Ishikawa (cell line): ENCODE measurements around the gene EML1.

Experiments used
- CEBPB ChIP-seq: IDR thresholded peaks from 2 replicates; pipeline ENCODE4 v1.6.1; 2012
- CREB1 ChIP-seq: IDR thresholded peaks from 2 replicates; pipeline ENCODE4 v1.6.1; 2012; ENCODE audit warnings: low read depth
- EGR1 ChIP-seq: IDR thresholded peaks from 2 replicates; pipeline ENCODE4 v1.6.1; 2012
- EP300 ChIP-seq: IDR thresholded peaks from 2 replicates; pipeline ENCODE4 v1.6.1; 2012; ENCODE audit warnings: borderline replicate concordance
- FOXM1 ChIP-seq: IDR thresholded peaks from 2 replicates; pipeline ENCODE4 v1.6.1; 2012; ENCODE audit warnings: low read depth, borderline replicate concordance
- NFIC ChIP-seq: IDR thresholded peaks from 2 replicates; pipeline ENCODE4 v1.6.1; 2012
- RAD21 ChIP-seq: IDR thresholded peaks from 2 replicates; pipeline ENCODE4 v1.6.1; 2012; ENCODE audit warnings: low read depth
- TAF1 ChIP-seq: IDR thresholded peaks from 2 replicates; pipeline ENCODE4 v1.6.1; 2012; ENCODE audit warnings: low read depth, mild to moderate bottlenecking
- TCF12 ChIP-seq: IDR thresholded peaks from 2 replicates; pipeline ENCODE4 v1.6.1; 2012; ENCODE audit warnings: low read depth
- TEAD4 ChIP-seq: IDR thresholded peaks from 2 replicates; pipeline ENCODE4 v1.6.1; 2012
- YY1 ChIP-seq: IDR thresholded peaks from 2 replicates; pipeline ENCODE4 v1.6.1; 2012; ENCODE audit warnings: low read depth
- ZBTB7A ChIP-seq: IDR thresholded peaks from 2 replicates; pipeline ENCODE4 v1.6.1; 2012; ENCODE audit warnings: low read depth
- TF ChIP-seq, protein P1 (sequence below): IDR thresholded peaks from 2 replicates; pipeline ENCODE4 v1.6.1; 2012; ENCODE audit warnings: low read depth, mild to moderate bottlenecking
- TF ChIP-seq, protein P2 (sequence below): IDR thresholded peaks from 2 replicates; pipeline ENCODE4 v1.6.1; 2012
- TF ChIP-seq, protein P3 (sequence below): IDR thresholded peaks from 2 replicates; pipeline ENCODE4 v1.6.1; 2012

The EML1 gene

DNA sequence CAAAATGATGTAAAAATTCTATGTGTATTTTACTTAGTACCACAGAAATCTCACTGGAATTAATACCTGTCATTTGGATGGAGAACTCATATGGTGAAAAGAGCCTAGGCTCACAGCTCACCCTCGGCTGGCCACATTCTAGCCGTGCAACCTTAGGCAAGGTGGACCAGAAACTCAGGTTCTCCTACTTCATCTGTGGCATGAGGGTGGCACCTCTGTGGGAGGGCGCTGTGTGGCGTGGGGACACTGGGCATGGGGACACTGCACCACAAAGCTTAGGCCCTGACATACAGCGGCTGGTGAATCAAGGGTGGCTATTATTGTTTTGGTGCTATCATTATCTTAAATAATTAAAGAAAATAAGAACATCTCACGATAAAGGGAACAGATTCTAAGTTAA, 47.1 kb downstream of the EML1 start:
- TF ChIP-seq TEAD4, result no peak
- TF ChIP-seq FOXM1, result no peak
- no peak for TF ChIP-seq EGR1
- TF ChIP-seq YY1, result no peak

DNA sequence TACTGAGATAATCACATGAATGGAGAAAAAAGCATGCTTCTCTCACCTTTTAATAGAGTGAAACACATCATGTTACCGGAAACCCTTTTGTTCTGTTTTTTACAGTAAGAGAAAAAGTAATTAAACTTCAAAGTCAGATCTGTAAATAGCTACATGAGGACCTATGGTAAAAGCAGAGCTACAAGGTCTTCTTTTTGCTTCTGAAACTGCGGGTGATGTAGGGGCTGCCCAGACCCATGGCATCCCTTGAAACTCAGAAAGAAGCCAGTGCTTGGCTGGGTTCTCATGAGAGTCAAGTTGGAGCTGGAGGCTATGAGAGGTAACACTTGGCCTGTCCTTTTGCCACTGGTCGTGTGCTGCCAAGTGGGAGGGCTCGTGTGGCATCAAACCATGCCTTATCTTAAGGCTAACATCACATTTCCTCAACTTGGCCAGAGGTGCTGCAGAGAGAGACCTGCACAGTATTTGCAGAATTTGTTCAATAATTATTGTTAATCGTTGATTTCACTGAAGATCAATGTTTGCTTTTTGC, 47.6 kb downstream of the EML1 start:
- TF ChIP-seq FOXM1 (no peak), ZBTB7A (no peak), CEBPB (no peak), EGR1 (no peak), TEAD4 (no peak), RAD21 (no peak), TCF12 (no peak), EP300 (no peak), TAF1 (no peak), NFIC (no peak), YY1 (no peak)
- TF ChIP-seq, protein P1, sequence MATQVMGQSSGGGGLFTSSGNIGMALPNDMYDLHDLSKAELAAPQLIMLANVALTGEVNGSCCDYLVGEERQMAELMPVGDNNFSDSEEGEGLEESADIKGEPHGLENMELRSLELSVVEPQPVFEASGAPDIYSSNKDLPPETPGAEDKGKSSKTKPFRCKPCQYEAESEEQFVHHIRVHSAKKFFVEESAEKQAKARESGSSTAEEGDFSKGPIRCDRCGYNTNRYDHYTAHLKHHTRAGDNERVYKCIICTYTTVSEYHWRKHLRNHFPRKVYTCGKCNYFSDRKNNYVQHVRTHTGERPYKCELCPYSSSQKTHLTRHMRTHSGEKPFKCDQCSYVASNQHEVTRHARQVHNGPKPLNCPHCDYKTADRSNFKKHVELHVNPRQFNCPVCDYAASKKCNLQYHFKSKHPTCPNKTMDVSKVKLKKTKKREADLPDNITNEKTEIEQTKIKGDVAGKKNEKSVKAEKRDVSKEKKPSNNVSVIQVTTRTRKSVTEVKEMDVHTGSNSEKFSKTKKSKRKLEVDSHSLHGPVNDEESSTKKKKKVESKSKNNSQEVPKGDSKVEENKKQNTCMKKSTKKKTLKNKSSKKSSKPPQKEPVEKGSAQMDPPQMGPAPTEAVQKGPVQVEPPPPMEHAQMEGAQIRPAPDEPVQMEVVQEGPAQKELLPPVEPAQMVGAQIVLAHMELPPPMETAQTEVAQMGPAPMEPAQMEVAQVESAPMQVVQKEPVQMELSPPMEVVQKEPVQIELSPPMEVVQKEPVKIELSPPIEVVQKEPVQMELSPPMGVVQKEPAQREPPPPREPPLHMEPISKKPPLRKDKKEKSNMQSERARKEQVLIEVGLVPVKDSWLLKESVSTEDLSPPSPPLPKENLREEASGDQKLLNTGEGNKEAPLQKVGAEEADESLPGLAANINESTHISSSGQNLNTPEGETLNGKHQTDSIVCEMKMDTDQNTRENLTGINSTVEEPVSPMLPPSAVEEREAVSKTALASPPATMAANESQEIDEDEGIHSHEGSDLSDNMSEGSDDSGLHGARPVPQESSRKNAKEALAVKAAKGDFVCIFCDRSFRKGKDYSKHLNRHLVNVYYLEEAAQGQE, result no peak
- TF ChIP-seq, protein P2, sequence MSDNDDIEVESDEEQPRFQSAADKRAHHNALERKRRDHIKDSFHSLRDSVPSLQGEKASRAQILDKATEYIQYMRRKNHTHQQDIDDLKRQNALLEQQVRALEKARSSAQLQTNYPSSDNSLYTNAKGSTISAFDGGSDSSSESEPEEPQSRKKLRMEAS, result no peak
- TF ChIP-seq, protein P3, sequence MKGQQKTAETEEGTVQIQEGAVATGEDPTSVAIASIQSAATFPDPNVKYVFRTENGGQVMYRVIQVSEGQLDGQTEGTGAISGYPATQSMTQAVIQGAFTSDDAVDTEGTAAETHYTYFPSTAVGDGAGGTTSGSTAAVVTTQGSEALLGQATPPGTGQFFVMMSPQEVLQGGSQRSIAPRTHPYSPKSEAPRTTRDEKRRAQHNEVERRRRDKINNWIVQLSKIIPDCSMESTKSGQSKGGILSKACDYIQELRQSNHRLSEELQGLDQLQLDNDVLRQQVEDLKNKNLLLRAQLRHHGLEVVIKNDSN, result no peak

DNA sequence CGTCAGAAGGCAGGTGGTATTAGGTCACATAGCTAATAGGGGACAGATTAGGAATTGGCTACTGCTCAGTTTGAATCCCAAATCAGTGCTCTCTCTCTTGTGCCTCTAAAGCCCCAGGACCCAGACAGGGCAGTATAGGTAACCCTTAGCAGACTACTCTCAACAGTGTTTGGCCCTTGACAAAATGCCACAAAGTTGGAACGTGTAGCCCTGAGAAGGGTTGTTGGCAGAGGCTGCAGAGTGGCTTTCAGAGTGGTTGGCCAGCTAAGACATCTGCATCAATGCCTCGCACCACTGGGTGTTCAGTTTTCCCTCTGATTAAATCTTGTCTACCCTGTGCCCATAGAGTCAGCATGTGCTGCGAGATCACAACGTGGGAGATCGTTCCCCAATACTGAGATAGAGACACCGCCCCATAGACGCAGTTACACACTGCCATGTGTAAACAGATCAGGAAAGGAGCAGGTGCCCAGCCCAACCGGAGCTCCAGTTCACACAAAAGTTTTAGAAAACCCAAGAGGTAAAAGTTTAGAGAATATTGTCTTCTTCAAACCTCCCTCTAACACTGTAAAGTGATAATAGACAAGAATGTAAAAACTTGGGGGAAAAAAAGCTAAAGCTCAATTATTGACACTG, 48.3 kb downstream of the EML1 start:
- TF ChIP-seq RAD21, result no peak
- TF ChIP-seq YY1, result no peak
- TF ChIP-seq CEBPB, result no peak
- TF ChIP-seq CREB1, result no peak
- TF ChIP-seq, protein P2, result no peak
- TF ChIP-seq TCF12, result no peak
- TF ChIP-seq FOXM1, result no peak
- TF ChIP-seq EP300, result no peak
- no peak for TF ChIP-seq EGR1
- TF ChIP-seq TEAD4, result no peak

DNA sequence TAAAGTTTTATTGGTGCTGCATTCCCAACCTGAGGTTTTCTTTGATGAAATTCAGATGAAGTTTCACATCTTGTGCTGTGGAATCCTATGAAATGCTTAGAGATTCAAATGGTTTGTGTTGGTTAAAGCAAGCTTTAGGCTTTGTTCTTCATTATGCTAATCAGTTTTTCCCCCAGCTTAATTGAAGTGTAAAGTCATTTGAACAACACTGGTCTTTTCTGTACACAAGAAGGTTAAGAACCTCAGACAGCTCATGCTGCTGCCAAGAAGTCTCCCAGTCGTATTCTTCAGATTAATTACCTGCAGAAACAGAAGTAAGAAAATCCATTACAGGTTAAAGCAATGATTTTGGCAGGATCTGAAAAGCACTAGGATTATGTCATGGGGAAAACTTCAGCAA, 48.9 kb downstream of the EML1 start:
- TF ChIP-seq TCF12, result no peak
- TF ChIP-seq, protein P1, result no peak
- TF ChIP-seq CREB1, result no peak
- no peak for TF ChIP-seq RAD21
- TF ChIP-seq YY1, result no peak

DNA sequence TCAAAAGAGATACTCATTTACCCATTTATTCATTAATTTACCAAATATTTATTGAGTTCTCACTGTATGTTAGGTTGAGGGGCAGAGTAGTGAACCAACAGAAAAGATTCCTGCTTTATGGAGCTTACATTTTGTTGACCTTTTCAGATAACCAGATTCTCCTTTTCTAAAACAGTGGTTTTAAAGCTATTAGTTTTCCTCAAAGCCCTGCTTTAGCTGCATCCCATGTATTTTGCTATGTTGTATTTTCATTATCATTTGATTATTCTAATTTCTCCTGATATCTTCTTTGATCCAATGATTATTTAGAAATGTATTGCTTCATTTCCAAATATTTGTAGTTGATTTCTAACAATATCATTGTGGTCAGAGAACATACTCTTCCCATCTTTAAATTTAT, 53.6 kb downstream of the EML1 start:
- TF ChIP-seq RAD21 (no peak), YY1 (no peak), EP300 (no peak), TAF1 (no peak), CREB1 (no peak), FOXM1 (no peak), NFIC (no peak), TEAD4 (no peak), EGR1 (no peak), ZBTB7A (no peak), CEBPB (no peak), TCF12 (no peak)
- TF ChIP-seq, protein P1, result no peak
- TF ChIP-seq, protein P3, result no peak
- TF ChIP-seq, protein P2, result no peak
